Chondrocyte (in vitro differentiated cells): ENCODE results near the gene SCRN1. TPM values are rescaled to one million over a fixed set of nuclear protein-coding genes. Genes with fewer than 3 reads are reported as not detected.
A peak's percentile ranks its signal among the peaks of the same experiment; 100 is the strongest.

ENCODE experiments used
- DNase-seq: peaks from one replicate; pipeline ENCODE4 v3.0.0; 2021; ENCODE audit warnings: mixed read lengths, low spot score
- H3K27ac Mint-ChIP-seq: one replicate; pipeline ENCODE4 v1.8.0; 2021; ENCODE audit warnings: mild to moderate bottlenecking, moderate library complexity, mixed read lengths; ENCODE audit not compliant: unreplicated experiment
- H3K27me3 Mint-ChIP-seq: 2 replicates; pipeline ENCODE4 v1.8.0; 2021; ENCODE audit warnings: low read depth, mixed read lengths
- H3K36me3 Mint-ChIP-seq: 2 replicates; pipeline ENCODE4 v1.8.0; 2021; ENCODE audit warnings: low read depth, mixed read lengths
- H3K4me1 Mint-ChIP-seq: 2 replicates; pipeline ENCODE4 v1.8.0; 2021; ENCODE audit warnings: low read depth, mild to moderate bottlenecking, mixed read lengths
- H3K4me3 Mint-ChIP-seq: one replicate; pipeline ENCODE4 v1.8.0; 2021; ENCODE audit warnings: mild to moderate bottlenecking, moderate library complexity, mixed read lengths; ENCODE audit not compliant: unreplicated experiment
- H3K9me3 Mint-ChIP-seq: 2 replicates; pipeline ENCODE4 v1.8.0; 2021; ENCODE audit warnings: low read depth, mixed read lengths
- CTCF ChIP-seq: fragments of 200-600 bp; sonication (generic); IDR thresholded peaks from 2 replicates; pipeline ENCODE4 v1.5.0; 2021; ENCODE audit warnings: antibody characterized with exemption, mild to moderate bottlenecking, moderate library complexity
- total RNA-seq: library from RNA; stranded (reverse); gene quantifications from 3 replicates; pipeline ENCODE4 v1.2.1, GENCODE V29; 2021

The SCRN1 gene
- total RNA-seq, 1 donor from 2014 or later = 129 TPM

- TF ChIP-seq CTCF = no peak
- no peak for DNase-seq
- Mint-ChIP-seq H3K4me3 (no peak overlapping the region), H3K36me3 (peaks cover 1% of the 10 kb centered on the region), H3K9me3 (no peaks in the 10 kb centered on the region), H3K27me3 (no peaks in the 10 kb centered on the region), H3K27ac (peak overlapping the region; percentile 24), H3K4me1 (peaks cover 15% of the 10 kb centered on the region)
These were observed 42.9 kb upstream of the SCRN1 start for GRCh38 chr7:30032310-30033125.

GRCh38 chr7:30029696-30030095 is 40.1 kb upstream of the SCRN1 start:
- H3K4me3 Mint-ChIP-seq = no peak overlapping the region
- H3K4me1 Mint-ChIP-seq = peaks cover 33% of the 10 kb centered on the region
- H3K9me3 Mint-ChIP-seq = no peaks in the 10 kb centered on the region
- H3K36me3 Mint-ChIP-seq = peaks cover 1% of the 10 kb centered on the region
- TF ChIP-seq CTCF = no peak
- no peak overlapping the region for H3K27ac Mint-ChIP-seq
- DNase-seq = no peak
- no peaks in the 10 kb centered on the region for H3K27me3 Mint-ChIP-seq

GRCh38 chr7:30028749-30029635 is 39.4 kb upstream of the SCRN1 start:
- peak; percentile 14 for TF ChIP-seq CTCF
- H3K4me1 Mint-ChIP-seq = peaks cover 40% of the 10 kb centered on the region
- H3K27me3 Mint-ChIP-seq = no peaks in the 10 kb centered on the region
- H3K36me3 Mint-ChIP-seq = no peaks in the 10 kb centered on the region
- no peaks in the 10 kb centered on the region for H3K9me3 Mint-ChIP-seq
- no peak for DNase-seq
- H3K27ac Mint-ChIP-seq = no peak overlapping the region
- H3K4me3 Mint-ChIP-seq = no peak overlapping the region

GRCh38 chr7:30028216-30028748 is 38.7 kb upstream of the SCRN1 start, which contains the start of gene PLEKHA8:
PLEKHA8 (plus strand) TSS chr7:30028412; CDS start chr7:30028763, 351 bp downstream.
- Mint-ChIP-seq H3K27me3 (no peaks in the 10 kb centered on the region), H3K4me3 (no peak within 1 kb of the TSS), H3K27ac (peak within 1 kb of the TSS; percentile 95), H3K4me1 (peaks cover 47% of the 10 kb centered on the region), H3K36me3 (no peaks in the 10 kb centered on the region), H3K9me3 (no peaks in the 10 kb centered on the region)
- peak; percentile 10 for TF ChIP-seq CTCF
- DNase-seq = peak; percentile 94

- Mint-ChIP-seq H3K4me1 (peaks cover 48% of the 10 kb centered on the region), H3K27me3 (no peaks in the 10 kb centered on the region), H3K36me3 (no peaks in the 10 kb centered on the region), H3K4me3 (no peak overlapping the region), H3K9me3 (no peaks in the 10 kb centered on the region), H3K27ac (peak overlapping the region; percentile 83)
- no peak for TF ChIP-seq CTCF
- DNase-seq = no peak
These were observed 38.2 kb upstream of the SCRN1 start for GRCh38 chr7:30027740-30028215.
